ENCODE measurements around the gene IPO11. TPM values are rescaled to one million over a fixed set of nuclear protein-coding genes. Genes with fewer than 3 reads are reported as not detected.
"Not testable (repeated sequence)": the region's sequence is repeated elsewhere in the genome, so short reads cannot be mapped to it uniquely, and the experiment has no call there.

Gene IPO11
- total RNA-seq, 1 donor from 2014 or later: 30.3 TPM

DNA sequence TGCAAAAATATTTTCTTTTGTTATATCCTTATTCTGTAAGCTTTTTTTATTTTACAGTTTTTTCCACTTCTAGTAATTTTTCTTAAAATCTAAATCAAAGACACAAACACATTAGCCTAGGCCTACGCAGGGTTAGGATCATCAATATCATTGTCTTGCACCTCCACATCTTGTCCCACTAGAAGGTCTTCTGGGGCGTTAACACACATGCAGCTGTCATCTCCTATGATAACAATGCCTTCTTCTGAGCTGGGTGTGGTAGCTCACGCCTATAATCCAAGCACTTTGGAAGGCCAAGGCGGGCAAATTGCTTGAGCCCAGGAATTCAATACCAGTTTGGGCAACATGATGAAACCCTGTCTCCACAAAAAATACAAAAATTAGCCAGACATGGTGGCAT lies 87.2 kb downstream of the IPO11 start:
- TF ChIP-seq, protein P1, sequence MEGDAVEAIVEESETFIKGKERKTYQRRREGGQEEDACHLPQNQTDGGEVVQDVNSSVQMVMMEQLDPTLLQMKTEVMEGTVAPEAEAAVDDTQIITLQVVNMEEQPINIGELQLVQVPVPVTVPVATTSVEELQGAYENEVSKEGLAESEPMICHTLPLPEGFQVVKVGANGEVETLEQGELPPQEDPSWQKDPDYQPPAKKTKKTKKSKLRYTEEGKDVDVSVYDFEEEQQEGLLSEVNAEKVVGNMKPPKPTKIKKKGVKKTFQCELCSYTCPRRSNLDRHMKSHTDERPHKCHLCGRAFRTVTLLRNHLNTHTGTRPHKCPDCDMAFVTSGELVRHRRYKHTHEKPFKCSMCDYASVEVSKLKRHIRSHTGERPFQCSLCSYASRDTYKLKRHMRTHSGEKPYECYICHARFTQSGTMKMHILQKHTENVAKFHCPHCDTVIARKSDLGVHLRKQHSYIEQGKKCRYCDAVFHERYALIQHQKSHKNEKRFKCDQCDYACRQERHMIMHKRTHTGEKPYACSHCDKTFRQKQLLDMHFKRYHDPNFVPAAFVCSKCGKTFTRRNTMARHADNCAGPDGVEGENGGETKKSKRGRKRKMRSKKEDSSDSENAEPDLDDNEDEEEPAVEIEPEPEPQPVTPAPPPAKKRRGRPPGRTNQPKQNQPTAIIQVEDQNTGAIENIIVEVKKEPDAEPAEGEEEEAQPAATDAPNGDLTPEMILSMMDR (IDR thresholded peaks at IDR 0.05; ENCODE audit: borderline replicate concordance): no peak
- DNase-seq: no peak
- no peaks in the 10 kb centered on the region for H3K27me3 ChIP-seq (ENCODE audit: low read depth)
- no peak overlapping the region for H3K4me3 ChIP-seq
- intact Hi-C loops (cut with micrococcal nuclease): no loop called here
- H3K4me1 ChIP-seq: peaks cover 10% of the 10 kb centered on the region
- no peaks in the 10 kb centered on the region for H3K9me3 ChIP-seq (replicated peaks)
- H3K36me3 ChIP-seq: peaks cover 46% of the 10 kb centered on the region
- H3K27ac ChIP-seq (replicated peaks): no peak overlapping the region

DNA sequence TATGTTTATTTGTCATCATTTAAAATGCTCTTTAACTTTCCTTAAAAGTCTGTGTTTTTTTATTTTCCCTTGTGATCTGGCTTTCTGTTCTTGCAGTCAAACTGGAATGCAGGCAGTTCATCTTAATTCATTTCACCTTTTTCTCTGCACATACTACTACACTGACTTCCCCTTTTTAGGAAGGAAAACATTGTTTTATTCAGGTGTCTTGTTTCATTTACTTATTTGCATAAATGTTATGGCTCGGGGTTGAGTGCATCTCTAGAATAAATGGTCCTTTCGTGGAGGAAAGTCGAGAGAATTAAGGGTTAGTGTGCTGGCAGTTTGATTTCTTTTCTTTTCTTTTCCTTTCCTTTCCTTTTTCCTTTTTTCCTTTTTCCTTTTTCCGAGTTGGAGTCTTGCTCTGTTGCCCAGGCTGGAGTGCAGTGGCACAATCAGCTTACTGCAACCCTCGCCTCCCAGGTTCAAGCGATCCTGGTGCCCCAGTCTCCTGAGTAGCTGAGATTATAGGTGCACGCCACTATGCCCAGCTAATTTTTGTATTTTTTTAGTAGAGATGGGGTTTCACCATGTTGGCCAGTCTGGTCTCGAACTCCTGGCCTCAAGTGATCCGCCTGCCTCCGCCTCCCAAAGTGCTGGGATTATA lies 90.0 kb downstream of the IPO11 start:
- Histone ChIP-seq H3K9me3 (replicated peaks) (no peaks in the 10 kb centered on the region), H3K27me3 (ENCODE audit: low read depth) (no peaks in the 10 kb centered on the region), H3K4me1 (peaks cover 10% of the 10 kb centered on the region), H3K36me3 (peaks cover 44% of the 10 kb centered on the region), H3K27ac (replicated peaks) (no peak overlapping the region), H3K4me3 (no peak overlapping the region)
- DNase-seq: no peak
- TF ChIP-seq, protein P1 (IDR thresholded peaks at IDR 0.05; ENCODE audit: borderline replicate concordance): no peak
- intact Hi-C loops (cut with micrococcal nuclease): no loop called here

DNA sequence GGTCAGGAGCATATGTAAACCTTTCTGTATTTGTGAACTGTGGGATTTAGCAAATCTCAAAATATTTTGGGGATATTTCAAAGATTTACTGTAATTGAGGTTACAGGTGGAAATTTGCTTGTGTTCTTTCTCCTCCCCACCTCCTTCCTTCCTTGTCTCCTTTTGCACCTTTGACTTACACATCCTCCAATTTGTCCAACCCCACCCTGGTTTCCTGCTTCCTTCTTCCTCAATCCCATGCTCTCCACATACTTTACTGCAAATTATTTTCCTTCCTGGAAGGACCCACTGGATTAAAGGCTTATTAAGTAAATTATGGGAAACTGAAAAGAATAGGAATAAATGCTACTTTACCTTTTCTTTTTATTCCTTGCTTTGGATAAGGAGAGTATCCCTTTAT lies 91.6 kb downstream of the IPO11 start:
- no peak overlapping the region for H3K27ac ChIP-seq (replicated peaks)
- no peak overlapping the region for H3K4me3 ChIP-seq
- DNase-seq: no peak
- no peaks in the 10 kb centered on the region for H3K27me3 ChIP-seq (ENCODE audit: low read depth)
- H3K4me1 ChIP-seq: peaks cover 10% of the 10 kb centered on the region
- peaks cover 43% of the 10 kb centered on the region for H3K36me3 ChIP-seq
- H3K9me3 ChIP-seq (replicated peaks): no peaks in the 10 kb centered on the region
- intact Hi-C loops (cut with micrococcal nuclease): no loop called here
- TF ChIP-seq, protein P1 (IDR thresholded peaks at IDR 0.05; ENCODE audit: borderline replicate concordance): no peak

DNA sequence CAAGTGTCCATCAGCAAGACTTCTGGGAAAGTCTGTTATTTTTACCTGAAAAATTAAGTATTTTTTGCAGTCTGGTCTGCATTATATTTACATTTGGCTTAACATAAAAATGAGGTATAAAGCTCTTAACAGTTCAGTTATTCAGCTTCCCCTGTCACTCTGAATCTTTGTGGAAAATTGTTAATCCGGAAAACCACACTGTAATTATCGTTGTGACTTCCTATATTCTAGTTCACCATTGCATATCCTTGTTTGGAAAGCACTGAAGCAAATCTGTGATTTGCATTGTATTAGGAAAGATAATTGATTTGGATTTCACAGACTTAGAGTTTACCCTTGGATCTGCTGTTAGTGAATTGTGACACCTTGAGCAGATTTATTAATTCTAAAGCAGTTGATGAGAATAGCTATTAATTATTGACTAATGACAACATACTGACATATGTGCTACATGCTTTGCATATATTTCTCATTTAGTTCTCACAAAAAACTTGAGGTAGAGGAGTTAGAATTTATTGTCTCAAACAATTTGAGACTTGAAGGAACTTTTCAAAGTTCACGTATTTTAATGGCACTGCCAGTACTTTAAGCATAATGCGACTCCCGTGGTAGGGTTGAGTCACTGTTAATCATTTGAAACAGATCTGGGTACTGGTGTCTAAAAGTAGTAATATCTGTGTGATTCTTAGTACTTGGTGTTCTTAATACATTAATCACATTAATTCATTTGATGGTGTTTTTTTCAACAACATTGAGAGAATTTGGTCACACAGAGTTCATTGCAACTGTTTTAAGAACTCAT lies 94.3 kb downstream of the IPO11 start:
- no peak overlapping the region for H3K27ac ChIP-seq (replicated peaks)
- H3K36me3 ChIP-seq: peaks cover 25% of the 10 kb centered on the region
- H3K4me1 ChIP-seq: peaks cover 17% of the 10 kb centered on the region
- no peaks in the 10 kb centered on the region for H3K9me3 ChIP-seq (replicated peaks)
- no peaks in the 10 kb centered on the region for H3K27me3 ChIP-seq (ENCODE audit: low read depth)
- no peak for DNase-seq
- H3K4me3 ChIP-seq: no peak overlapping the region
- TF ChIP-seq, protein P1 (IDR thresholded peaks at IDR 0.05; ENCODE audit: borderline replicate concordance): no peak
- intact Hi-C loops (cut with micrococcal nuclease): no loop called here

DNA sequence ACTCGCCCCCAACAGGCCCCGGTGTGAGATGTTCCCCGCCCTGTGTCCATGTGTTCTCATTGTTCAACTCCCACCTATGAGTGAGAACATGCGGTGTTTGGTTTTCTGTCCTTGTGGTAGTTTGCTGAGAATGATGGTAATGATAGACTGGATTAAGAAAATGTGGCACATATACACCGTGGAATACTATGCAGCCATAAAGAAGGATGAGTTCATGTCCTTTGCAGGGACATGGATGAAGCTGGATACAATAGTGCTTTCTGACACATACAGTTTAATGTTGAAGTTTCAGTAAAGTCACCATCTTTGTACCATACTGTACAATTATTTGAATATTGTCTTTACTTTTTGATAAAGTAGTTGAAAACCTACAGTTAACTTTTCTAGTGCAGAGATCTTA lies 96.2 kb downstream of the IPO11 start:
- H3K27ac ChIP-seq (replicated peaks); DNase-seq; H3K4me3 ChIP-seq; intact Hi-C loops (cut with micrococcal nuclease); H3K27me3 ChIP-seq (ENCODE audit: low read depth); H3K9me3 ChIP-seq (replicated peaks): not testable (repeated sequence)
- Histone ChIP-seq H3K4me1 (peaks cover 12% of the 10 kb centered on the region), H3K36me3 (peaks cover 21% of the 10 kb centered on the region)

DNA sequence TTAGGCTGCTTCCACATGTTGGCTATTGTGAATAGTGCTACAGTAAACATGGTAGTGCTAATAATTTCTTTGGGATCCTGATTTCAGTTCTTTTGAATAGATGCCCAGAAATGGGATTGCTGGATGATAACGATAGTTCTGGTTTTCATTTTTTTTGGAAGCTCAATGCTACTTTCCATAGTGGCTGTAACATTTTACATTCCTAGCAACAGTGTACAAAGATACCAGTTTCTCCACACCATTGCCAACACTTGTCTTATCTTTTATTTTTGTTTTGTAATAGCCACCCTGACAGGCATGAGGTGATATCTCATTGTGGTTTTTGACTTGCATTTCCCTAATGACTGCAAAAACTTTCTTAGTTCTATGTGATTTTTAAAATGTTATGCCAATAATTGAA lies 97.2 kb downstream of the IPO11 start:
- no peak overlapping the region for H3K4me3 ChIP-seq
- peaks cover 21% of the 10 kb centered on the region for H3K36me3 ChIP-seq
- no peaks in the 10 kb centered on the region for H3K27me3 ChIP-seq (ENCODE audit: low read depth)
- peaks cover 6% of the 10 kb centered on the region for H3K4me1 ChIP-seq
- no peak for DNase-seq
- TF ChIP-seq, protein P1 (IDR thresholded peaks at IDR 0.05; ENCODE audit: borderline replicate concordance): no peak
- intact Hi-C loops (cut with micrococcal nuclease): no loop called here
- no peaks in the 10 kb centered on the region for H3K9me3 ChIP-seq (replicated peaks)
- H3K27ac ChIP-seq (replicated peaks): no peak overlapping the region

DNA sequence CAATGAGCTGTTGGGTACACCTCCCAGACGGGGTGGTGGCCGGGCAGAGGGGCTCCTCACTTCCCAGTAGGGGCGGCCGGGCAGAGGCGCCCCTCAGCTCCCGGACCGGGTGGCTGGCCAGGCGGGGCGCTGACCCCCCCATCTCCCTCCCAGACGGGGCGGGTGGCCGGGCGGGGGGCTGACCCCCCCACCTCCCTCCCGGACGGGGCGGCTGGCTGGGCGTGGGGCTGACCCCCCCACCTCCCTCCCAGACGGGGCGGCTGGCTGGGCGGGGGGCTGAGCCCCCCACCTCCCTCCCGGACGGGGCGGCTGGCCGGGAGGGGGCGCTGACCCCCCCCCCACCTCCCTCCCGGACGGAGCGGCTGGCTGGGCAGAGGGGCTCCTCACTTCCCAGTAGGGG lies 100.5 kb downstream of the IPO11 start:
- H3K9me3 ChIP-seq (replicated peaks); intact Hi-C loops (cut with micrococcal nuclease); H3K27ac ChIP-seq (replicated peaks); H3K27me3 ChIP-seq (ENCODE audit: low read depth); H3K4me1 ChIP-seq; H3K4me3 ChIP-seq; DNase-seq: not testable (repeated sequence)
- peaks cover 25% of the 10 kb centered on the region for H3K36me3 ChIP-seq
